Activated B cell treated with CpG ODN at 0.5 μM for 24 hours (primary cell): Measurements from ENCODE around the gene PPP4R2. TPM values are rescaled to one million over a fixed set of nuclear protein-coding genes. Genes with fewer than 3 reads are reported as not detected.

Experiments
- ATAC-seq: fragments of 200-7000 bp; cut with Tn5 transposase; one replicate; pipeline ENCODE4 v1.10.0; 2021; ENCODE audit warnings: low read depth, mild to moderate bottlenecking, moderate library complexity
- CTCF ChIA-PET: fragments of 350-600 bp; sonication (Branson Sonifier 250); formaldehyde crosslinking; loops from one replicate; lab custom pipeline; 2021; ENCODE audit warnings: antibody characterized with exemption; lab: Charles Lee
- POLR2A ChIA-PET: fragments of 350-600 bp; sonication (Branson Sonifier 250); formaldehyde crosslinking; loops from one replicate; lab custom pipeline; 2021; ENCODE audit warnings: antibody characterized with exemption; lab: Charles Lee
- DNase-seq: peaks from one replicate; pipeline ENCODE4 v3.0.0; 2022
- H3K27ac Mint-ChIP-seq: one replicate; pipeline ENCODE4 v1.8.0; 2020; ENCODE audit warnings: mixed read lengths
- H3K27me3 Mint-ChIP-seq: one replicate; pipeline ENCODE4 v1.8.0; 2021; ENCODE audit warnings: mixed read lengths
- H3K36me3 Mint-ChIP-seq: one replicate; pipeline ENCODE4 v1.8.0; 2021; ENCODE audit warnings: low read depth, mixed read lengths
- H3K4me1 Mint-ChIP-seq: one replicate; pipeline ENCODE4 v1.8.0; 2021; ENCODE audit warnings: mixed read lengths
- H3K4me3 Mint-ChIP-seq: one replicate; pipeline ENCODE4 v1.8.0; 2020; ENCODE audit warnings: mild to moderate bottlenecking, mixed read lengths
- H3K9me3 Mint-ChIP-seq: one replicate; pipeline ENCODE4 v1.8.0; 2020; ENCODE audit warnings: mixed read lengths
- CTCF ChIP-seq: fragments of 200-600 bp; IDR thresholded peaks from one replicate; pipeline ENCODE4 v1.8.0; 2022; ENCODE audit warnings: antibody characterized with exemption, mild to moderate bottlenecking
- intact Hi-C: fragments of 100-400 bp; cut with micrococcal nuclease; formaldehyde crosslinking; loops from one replicate; pipeline ENCODE4 v1.15.1; 2024
- total RNA-seq: library from RNA; stranded (reverse); gene quantifications from 2 replicates; pipeline ENCODE4 v1.2.3, GENCODE V29; 2022

Gene PPP4R2
- total RNA-seq, 1 donor from 2014 or later: 59.7 TPM

- no peak overlapping the region for H3K4me3 Mint-ChIP-seq
- DNase-seq (no peak), ATAC-seq (no peak)
- H3K4me1 Mint-ChIP-seq: peaks cover 3% of the 10 kb centered on the region
- H3K36me3 Mint-ChIP-seq: peaks cover 38% of the 10 kb centered on the region
- H3K27me3 Mint-ChIP-seq: no peaks in the 10 kb centered on the region
- no peak for TF ChIP-seq CTCF
- POLR2A ChIA-PET: no interaction called here
- intact Hi-C loops: no loop called here
- no peaks in the 10 kb centered on the region for H3K9me3 Mint-ChIP-seq
- CTCF ChIA-PET: interaction anchor here (1.2 kb wide), 1 partner anchor 113 kb away, joined by 3 read pairs; no protein-coding TSS in a partner anchor
- no peak overlapping the region for H3K27ac Mint-ChIP-seq
These were observed 56.2 kb downstream of the PPP4R2 start for GRCh38 chr3:73052857-73053256.

DNA sequence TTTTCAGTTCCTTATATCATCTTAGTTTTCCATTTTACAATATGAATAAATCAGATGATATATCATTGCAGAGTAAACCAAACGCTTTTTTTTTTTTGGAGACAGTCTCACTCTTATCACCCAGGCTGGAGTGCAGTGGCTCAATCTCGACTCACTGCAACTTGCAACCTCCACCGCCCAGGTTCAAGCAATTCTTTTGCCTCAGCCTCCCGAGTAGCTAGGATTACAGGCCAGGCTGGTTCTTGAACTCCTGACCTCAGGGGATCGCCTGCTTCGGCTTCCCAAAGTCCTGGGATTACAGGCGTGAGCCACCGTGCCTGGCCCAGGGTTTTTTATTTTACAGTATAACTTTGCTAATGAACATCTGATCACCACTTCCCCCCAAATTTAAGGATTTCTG lies 59.0 kb downstream of the PPP4R2 start:
- TF ChIP-seq CTCF: no peak
- Mint-ChIP-seq H3K4me3 (no peak overlapping the region), H3K36me3 (peaks cover 36% of the 10 kb centered on the region), H3K27me3 (no peaks in the 10 kb centered on the region), H3K9me3 (no peaks in the 10 kb centered on the region), H3K4me1 (peaks cover 3% of the 10 kb centered on the region), H3K27ac (no peak overlapping the region)
- ChIA-PET CTCF (interaction anchor here (0.6 to 4.1 kb wide), 10 partner anchors 8 to 1345 kb away, joined by 3 to 57 read pairs (median 4); no protein-coding TSS in a partner anchor), POLR2A (interaction anchor here (1.5 kb wide), 1 partner anchor 58 kb away, joined by 3 read pairs; the partner anchor contains the start of gene PPP4R2)
- no peak for DNase-seq
- no peak for ATAC-seq
- intact Hi-C loops: no loop called here

- ChIA-PET CTCF (interaction anchor here (0.6 to 4.1 kb wide), 23 partner anchors 9 to 1345 kb away, joined by 3 to 57 read pairs (median 4); no protein-coding TSS in a partner anchor), POLR2A (interaction anchor here (1.5 kb wide), 1 partner anchor 59 kb away, joined by 3 read pairs; the partner anchor contains the start of gene PPP4R2)
- H3K36me3 Mint-ChIP-seq: peaks cover 33% of the 10 kb centered on the region
- H3K4me1 Mint-ChIP-seq: peaks cover 3% of the 10 kb centered on the region
- no peak overlapping the region for H3K27ac Mint-ChIP-seq
- no peaks in the 10 kb centered on the region for H3K27me3 Mint-ChIP-seq
- H3K9me3 Mint-ChIP-seq: no peaks in the 10 kb centered on the region
- TF ChIP-seq CTCF: no peak
- H3K4me3 Mint-ChIP-seq: no peak overlapping the region
- intact Hi-C loops: loop anchor here (1.0 to 2.0 kb wide), 5 partner anchors 59 to 1345 kb away; partner anchors contain the start of gene PPP4R2
- ATAC-seq: no peak
- no peak for DNase-seq
These were observed 59.6 kb downstream of the PPP4R2 start for GRCh38 chr3:73056014-73056844.

DNA sequence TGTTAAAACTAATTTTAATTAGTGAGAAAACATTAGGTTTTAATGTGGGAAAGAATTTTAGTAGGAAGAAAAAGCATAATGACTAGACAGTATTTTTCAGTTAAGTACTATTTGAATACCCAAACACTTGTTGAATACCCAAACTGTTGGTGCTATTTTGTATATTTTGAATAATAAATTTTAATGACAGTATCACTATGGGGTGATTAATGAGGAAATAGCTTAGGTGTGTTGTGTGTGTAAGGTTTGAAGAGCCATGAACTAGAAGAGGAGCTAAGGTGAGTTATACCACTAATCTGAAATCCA lies 60.2 kb downstream of the PPP4R2 start:
- Mint-ChIP-seq H3K9me3 (no peaks in the 10 kb centered on the region), H3K36me3 (peaks cover 34% of the 10 kb centered on the region), H3K27ac (no peak overlapping the region), H3K4me3 (no peak overlapping the region), H3K4me1 (peaks cover 3% of the 10 kb centered on the region), H3K27me3 (no peaks in the 10 kb centered on the region)
- TF ChIP-seq CTCF: no peak
- ChIA-PET CTCF (interaction anchor here (0.6 to 4.1 kb wide), 19 partner anchors 9 to 1346 kb away, joined by 3 to 57 read pairs (median 4); no protein-coding TSS in a partner anchor), POLR2A (interaction anchor here (1.5 kb wide), 1 partner anchor 60 kb away, joined by 3 read pairs; the partner anchor contains the start of gene PPP4R2)
- intact Hi-C loops: loop anchor here (1.0 to 2.0 kb wide), 5 partner anchors 60 to 1345 kb away; partner anchors contain the start of gene PPP4R2
- ATAC-seq: no peak
- no peak for DNase-seq

DNA sequence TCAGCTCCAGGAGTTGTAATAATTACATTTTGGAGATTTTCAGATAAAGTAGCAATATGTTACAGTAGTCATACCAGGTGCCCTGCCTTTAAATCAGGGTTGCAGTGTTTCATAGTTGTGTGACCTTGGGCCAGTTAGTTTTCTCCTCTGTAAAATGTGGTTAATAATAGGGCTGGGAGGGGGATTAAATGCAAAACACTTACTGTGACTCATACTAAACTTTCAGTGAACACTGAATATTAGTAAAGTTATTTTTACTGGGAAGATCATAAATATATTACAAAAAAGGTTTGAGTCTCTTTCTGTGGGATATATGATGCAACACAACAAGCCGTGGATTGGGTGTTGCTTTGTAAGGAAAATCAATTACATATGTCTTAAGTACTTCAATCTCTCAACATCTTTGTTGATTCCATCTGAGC lies 63.7 kb downstream of the PPP4R2 start:
- CTCF ChIA-PET: no interaction called here
- Mint-ChIP-seq H3K4me1 (peaks cover 3% of the 10 kb centered on the region), H3K27me3 (no peaks in the 10 kb centered on the region), H3K4me3 (no peak overlapping the region), H3K36me3 (peaks cover 56% of the 10 kb centered on the region), H3K27ac (no peak overlapping the region), H3K9me3 (no peaks in the 10 kb centered on the region)
- ATAC-seq: no peak
- no peak for TF ChIP-seq CTCF
- intact Hi-C loops: no loop called here
- POLR2A ChIA-PET: no interaction called here
- DNase-seq: no peak
